ENCODE results near the gene ZNF544.
"Not testable (repeated sequence)": the region's sequence is repeated elsewhere in the genome, so short reads cannot be mapped to it uniquely, and the experiment has no call there.

The ZNF544 gene

DNA sequence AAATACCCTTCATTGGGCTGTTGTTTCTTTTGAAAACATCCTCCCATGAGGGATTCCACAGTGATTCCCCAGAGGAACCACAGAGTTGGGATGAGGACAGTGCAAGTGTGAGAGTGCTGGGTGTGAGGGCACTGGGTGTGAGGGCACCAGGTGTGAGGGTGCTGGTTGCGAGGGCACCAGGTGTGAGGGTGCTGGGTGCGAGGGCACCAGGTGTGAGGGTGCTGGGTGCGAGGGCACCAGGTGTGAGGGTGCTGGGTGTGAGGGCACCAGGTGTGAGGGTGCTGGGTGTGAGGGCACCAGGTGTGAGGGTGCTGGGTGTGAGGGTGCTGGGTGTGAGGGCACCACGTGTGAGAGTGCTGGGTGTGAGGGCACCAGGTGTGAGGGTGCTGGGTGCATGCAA lies 29.5 kb downstream of the ZNF544 start:
- DNase-seq = not testable (repeated sequence)

DNA sequence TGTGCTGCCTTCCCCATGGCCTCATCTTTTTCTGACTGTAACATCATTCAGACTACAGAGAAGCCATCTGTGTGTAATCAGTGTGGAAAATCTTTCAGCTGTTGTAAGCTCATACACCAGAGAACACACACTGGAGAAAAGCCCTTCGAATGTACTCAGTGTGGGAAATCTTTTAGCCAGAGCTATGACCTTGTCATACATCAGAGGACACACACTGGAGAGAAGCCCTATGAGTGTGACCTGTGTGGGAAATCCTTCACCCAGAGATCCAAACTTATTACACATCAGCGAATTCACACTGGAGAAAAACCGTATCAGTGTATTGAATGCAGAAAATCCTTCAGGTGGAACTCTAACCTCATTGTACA lies 32.9 kb downstream of the ZNF544 start:
- DNase-seq = no peak

DNA sequence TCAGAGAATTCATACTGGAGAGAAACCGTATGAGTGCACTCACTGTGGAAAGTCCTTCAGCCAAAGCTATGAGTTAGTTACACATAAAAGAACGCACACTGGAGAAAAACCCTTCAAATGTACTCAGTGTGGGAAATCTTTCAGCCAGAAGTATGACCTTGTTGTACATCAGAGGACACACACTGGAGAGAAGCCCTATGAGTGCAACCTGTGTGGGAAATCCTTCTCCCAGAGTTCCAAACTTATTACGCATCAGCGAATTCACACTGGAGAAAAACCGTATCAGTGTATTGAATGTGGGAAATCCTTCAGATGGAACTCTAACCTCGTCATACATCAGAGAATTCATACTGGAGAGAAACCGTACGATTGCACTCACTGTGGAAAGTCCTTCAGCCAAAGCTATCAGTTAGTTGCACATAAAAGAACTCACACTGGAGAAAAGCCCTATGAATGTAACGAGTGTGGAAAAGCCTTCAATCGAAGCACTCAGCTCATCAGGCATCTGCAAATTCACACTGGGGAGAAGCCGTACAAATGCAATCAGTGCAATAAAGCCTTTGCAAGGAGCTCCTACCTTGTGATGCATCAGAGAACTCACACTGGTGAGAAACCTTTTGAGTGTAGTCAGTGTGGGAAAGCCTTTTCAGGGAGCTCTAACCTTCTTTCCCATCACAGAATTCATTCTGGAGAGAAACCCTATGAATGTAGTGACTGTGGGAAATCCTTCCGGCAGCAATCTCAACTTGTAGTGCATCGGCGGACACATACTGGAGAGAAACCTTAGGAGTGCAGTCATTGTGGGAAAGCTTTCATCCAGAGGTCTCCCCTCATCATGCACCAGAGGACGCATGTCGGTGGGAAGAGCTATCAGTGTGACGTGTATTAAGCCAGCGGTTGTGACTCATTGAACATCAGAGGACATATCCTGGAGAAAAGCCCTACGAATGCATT lies 33.5 kb downstream of the ZNF544 start:
- DNase-seq = no peak

DNA sequence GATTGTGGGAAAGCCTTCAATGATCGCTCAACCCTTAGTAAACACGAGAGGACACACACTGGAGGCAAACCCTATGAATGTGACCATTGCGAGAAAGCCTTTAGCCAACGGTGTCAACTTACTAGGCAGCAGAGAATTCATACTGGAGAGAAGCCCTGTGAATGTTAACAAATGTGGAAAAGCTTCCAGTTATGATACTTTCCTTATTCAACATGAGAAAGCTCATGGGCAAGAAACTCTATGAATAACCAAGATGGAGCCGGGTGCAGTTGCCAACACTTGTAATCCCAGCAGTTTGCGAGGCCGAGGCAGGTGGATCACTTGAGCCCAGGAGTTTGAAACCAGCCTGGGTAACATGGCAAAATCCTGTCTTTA lies 34.2 kb downstream of the ZNF544 start:
- no peak for DNase-seq

DNA sequence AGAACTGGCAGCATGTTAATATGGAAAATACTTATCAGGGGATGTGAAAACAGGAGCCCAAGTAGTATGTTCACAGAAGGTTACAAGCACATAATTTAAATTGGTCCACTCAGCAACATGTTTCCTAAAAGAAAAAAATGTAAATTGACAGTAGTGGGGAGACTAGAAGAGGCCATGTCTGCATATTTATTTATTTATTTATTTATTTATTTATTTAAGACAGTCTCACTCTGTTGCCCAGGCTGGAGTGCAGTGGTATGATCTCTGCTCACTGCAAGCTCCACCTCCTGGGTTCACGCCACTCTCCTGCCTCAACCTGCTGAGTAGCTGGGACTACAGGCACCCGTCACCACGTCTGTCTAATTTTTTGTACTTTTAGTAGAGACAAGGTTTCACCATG lies 36.4 kb downstream of the ZNF544 start:
- DNase-seq = no peak

DNA sequence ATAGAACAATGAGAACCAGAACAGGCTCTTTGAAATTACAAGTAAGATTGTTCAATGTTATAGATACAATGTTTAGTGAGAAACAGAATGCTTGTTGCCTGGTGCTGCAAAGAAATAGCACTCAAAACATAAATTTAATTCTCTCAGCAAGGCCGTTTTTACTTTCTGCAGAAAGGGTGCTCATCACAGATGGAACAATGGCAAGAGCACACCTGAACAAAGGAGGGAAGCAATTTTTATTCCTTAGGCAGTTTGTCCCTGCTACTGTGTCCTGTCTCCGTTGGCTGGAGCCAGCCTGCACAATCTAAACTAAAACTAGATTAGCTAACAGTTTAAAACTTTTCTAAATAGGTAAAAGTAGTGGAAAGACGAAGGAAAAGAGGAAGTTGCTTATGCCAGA lies 39.6 kb downstream of the ZNF544 start:
- no peak for DNase-seq

DNA sequence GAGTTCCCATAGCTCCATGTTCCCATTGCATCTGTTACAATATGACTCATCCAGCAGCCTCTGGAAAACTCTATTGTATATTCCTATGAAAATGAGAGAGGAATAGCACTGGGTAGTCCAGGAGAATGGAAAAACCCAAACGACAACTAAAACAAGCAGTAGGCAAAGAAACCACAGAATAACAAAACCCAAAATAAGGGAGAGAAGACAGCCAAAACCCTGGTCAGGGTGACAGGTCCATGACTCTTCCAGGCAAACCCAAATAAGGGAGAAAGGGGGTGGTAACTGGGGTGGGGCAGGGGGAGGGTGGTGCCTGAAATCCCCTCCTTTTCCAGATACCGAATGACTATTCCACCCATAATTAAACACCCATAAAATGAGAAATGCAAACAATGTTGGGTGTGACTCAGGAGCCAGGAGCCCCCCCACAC lies 46.1 kb downstream of the ZNF544 start:
- DNase-seq = no peak

DNA sequence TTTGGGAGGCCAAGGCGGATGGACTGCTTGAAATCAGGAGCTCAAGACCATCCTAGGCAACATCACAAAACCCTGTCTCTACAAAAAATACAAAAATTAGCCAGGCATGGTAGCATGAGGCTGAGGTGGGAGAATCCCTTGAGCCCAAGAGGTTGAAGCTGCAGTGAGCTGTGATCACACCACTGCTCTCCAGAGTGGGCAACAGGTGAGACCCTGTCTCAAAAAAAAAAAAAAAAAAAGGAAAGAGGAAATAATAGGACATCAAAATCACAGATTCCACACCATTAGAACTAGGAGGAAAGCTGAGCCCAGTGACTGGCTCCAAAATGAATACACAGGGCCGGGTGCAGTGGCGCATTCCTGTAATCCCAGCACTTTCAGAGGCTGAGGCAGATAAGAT lies 46.9 kb downstream of the ZNF544 start:
- DNase-seq = no peak

DNA sequence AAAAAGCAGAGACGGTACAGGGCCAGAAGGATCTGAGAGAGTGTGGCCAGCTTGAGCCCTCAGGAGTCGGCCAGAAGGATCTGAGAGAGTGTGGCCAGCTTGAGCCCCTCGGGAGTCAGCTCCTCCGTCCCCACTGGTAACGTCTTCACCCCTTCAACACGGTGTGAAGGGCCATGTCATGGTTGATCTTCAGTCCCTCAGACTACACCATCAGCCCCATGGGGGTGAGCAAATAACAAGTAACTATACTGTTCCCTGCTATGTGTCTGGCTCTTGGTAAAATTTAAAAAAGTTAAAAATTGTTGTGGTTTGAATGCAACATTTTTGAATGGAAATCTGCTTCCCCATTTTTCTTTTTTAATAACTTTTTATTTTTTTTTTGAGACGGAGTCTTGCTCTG lies 48.5 kb downstream of the ZNF544 start:
- no peak for DNase-seq

DNA sequence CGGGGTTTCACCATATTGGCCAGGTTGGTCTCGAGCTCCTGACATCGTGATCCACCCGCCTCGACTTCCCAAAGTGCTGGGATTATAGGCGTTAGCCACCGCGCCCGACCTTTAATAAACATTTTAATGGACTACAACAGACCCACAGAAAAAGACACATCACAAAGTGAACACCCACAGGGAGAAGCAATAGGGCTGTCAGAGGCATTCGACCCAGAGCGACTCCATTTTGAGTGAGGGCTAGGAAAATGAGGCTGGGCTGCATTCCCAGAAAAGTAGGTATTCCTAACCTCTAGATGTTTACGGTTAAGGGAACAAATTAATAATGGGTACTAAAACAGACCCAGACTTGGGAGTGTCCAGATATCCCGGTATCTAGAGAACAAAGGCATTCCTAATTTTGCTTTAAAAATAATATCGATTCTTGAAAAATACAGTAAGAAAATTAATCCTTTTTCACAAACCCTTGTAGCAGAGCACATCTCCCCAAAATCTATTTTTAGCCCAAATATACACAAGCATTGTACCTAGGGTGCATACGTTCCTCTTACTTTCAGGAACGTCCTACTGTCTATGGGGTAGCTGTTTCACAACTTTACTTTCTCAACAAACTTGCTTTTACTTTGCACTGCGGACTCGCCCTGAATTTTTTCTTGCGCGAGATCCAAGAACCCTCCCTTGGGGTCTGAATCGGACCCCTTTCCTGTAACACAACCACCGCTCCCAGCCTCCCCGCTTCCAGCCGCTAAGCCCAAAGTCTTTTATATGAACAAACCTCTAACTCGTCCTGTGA lies 49.2 kb downstream of the ZNF544 start:
- no peak for DNase-seq

DNA sequence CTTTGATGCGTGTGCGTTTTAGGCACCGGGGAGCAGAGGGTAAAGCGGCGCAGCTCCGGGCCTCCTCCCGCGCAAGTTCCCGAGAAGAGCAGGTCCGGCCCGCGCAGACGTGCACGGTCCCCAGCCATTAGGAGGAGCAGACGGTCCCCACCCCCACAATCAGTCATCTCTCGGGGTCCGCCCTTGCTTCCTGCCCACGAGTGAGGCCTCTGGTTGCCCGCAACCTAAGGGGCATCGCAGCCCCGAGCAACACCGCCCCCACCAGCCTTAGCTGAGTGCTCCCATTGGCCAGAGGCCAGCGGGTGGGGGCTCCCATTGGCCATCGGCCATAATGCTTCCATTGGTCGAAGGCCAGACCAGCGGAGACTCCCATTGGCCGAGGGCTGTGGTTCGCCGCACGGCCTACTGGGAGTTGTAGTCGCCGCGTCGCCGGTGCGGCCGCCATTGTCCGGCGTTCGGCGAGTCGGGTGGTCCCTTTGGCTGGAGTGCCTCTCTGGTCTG lies 49.9 kb downstream of the ZNF544 start, which contains the start of gene ZNF8:
ZNF8 (plus strand) TSS at position 415 of the 501 bp plus-strand sequence. CDS start 127 bp downstream, outside the sequence.
- DNase-seq = peak; percentile 87

DNA sequence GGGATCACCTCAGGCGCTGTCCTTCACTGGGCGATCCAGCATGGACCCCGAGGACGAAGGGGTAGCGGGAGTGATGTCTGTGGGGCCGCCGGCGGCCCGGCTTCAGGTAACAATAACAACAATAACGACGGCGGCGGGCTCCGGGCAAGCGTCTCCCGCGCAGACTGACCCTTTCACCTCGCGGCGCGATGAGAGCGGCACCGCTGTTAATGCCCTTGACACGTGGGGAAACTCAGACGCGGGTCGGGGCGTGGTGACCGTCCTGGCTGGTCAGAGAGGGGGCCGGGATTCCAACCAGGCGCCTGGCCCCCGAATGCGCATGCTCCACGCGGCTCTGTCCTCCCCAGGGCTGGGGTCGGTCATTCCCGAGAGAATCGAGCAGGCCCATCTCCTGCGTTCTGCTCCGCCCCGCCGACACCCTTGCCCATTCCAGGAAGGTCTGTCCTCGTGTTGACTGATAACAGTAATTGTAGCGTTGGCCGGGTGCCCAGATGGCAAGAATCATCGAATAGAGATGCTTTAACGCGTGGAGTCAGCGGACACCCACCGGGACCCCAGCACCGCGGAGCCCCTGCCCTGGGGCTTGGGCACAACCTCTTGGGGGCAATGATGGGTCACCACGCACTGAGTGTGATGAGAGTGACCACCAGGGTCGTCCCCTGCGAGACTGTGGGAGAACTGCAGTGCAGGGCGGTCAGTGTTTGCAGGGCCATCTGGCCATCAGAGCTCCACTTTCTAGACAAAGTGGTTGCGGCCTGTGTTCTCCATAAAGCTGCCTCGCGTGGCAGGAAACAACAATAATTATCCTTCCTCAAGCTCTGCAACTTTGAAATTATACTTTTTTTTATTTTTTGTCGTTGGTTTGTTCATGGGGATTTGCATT lies 50.6 kb downstream of the ZNF544 start:
- peak; percentile 17 for DNase-seq

DNA sequence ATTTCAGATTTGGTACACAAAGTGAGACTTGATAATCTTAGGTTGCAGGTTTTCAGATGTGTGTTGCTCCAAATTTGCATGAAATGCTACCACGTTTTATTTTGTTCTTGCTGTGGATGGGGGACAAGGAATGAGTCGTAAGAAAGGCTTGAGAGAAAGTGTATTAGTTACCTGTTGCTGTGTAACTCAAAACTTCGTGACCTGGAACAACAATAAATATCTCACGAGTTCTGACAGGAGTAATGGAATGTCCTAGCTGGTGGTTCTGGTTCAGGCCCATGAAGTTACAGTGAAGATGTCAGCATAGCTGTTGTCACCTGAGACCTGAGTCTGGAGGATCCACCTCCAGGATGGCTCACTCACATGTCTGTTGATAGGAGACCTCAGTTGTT lies 51.2 kb downstream of the ZNF544 start:
- no peak for DNase-seq

DNA sequence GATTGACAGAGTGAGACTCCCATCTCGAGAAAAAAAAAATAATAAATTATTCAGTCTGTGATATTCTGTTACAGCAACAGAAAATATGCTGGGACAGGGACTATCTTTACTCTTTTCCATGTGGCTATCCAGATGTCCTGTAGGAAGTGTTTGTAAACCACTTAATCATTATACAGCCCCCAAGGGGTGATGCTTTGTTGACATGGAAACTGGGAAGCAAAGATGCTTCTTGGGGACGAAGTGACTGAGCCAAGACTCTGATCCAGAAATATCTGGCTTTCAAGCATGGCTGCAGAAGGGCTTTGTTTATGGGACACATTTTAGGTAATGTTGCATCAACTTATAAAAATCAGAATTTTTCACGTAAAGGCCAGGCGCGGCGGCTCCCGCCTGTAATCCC lies 55.5 kb downstream of the ZNF544 start:
- DNase-seq = no peak

DNA sequence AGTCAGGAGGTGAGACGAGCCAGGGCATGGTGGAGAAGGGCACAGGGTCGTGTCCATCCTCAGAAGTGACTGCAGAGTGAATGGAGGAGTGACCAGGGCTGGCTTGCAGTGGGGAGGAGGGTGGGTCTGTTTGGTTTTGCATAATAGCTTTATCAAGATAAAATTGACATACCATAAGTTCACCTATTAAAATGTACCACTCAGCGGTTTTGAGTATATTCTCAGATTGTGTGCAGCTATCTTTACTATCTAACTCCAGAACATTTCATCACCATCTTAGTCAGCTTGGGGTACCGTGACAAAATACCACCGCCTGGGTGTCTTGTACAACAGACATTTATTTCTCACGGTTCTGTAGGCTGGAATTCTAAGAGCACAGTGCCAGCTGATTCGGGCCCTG lies 63.2 kb downstream of the ZNF544 start:
- DNase-seq = no peak

DNA sequence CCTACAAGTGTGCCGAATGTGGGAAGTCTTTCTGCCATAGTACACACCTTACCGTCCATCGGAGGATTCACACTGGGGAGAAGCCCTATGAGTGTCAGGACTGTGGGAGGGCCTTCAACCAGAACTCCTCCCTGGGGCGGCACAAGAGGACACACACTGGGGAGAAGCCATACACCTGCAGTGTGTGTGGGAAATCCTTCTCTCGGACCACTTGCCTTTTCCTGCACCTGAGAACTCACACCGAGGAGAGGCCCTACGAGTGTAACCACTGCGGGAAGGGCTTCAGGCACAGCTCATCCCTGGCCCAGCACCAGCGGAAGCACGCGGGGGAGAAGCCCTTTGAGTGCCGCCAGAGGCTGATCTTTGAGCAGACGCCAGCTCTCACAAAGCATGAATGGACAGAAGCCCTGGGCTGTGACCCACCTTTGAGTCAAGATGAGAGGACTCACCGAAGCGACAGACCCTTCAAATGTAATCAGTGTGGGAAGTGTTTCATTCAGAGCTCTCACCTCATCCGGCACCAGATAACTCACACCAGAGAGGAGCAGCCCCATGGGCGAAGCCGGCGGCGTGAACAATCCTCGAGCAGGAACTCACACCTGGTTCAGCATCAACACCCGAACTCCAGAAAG lies 66.1 kb downstream of the ZNF544 start:
- DNase-seq = no peak

DNA sequence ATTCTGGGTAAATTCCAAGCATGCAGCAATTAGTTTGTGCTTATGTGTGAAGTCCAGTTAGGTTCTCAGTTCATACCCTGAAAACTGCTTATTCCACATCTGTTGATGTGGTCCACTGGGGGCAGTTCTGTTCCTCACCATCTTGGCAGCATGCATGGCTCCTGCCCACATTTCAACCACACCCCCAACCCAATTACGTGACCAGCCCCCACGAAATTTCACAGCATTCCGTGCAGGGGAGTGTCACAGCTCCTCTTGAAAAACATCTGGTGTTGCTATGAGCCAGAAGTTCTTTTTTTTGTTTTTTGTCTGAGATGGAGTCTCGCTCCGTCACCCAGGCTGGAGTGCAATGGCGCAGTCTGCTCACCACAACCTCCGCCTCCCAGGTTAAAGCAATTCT lies 67.4 kb downstream of the ZNF544 start:
- DNase-seq = no peak

DNA sequence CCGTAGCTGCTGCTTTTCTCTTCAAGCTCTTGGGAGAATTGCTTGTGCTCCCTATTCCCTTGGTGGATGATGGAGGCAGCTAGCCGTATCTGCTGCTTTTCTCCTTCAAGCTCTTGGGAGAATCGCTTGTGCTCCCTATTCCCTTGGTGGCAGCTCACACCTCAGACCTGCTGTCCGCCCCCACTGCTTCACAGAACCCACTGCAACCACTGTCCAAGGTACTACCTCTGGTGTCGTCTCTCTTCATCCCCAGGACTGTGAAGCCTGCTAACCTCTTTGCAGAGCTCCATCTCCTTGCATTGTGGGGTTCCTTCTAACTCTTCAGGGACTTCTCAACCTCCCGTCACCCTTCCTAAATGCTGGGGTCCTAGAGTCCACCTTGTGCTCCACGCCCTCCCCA lies 71.9 kb downstream of the ZNF544 start:
- DNase-seq = no peak

DNA sequence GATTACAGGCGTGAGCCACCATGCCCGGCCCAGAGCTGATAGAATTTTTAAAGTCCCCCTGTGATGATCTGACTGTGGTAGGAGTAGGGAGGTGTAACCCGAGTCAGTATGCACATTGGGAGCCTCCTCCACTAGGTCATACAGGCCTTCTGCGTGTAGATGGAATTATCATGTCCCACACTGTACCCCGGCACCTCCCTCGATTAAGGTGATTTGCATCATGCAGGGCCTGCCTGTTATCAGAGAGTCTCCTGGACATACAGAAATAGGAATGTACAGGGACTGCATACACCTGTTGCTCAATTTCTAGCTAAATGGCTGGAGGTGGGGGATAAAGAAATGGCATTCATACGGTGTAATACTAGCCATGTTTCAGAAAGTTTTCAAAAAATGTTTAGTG lies 75.5 kb downstream of the ZNF544 start:
- no peak for DNase-seq

DNA sequence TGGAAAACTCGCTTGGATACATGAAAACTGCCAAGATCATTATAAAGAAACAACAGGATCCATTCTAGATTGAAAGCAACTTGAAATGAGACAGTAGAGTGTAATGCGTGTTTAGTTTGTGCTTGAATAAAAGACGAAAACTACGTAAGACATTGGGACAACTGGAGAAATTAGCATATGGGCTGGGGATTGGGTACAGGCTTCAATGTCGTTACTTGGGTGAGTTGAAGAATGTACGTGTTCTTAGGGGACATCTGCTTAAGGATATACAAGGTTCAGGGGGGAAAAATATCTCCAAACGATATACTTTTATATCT lies 76.0 kb downstream of the ZNF544 start:
- DNase-seq = no peak

DNA sequence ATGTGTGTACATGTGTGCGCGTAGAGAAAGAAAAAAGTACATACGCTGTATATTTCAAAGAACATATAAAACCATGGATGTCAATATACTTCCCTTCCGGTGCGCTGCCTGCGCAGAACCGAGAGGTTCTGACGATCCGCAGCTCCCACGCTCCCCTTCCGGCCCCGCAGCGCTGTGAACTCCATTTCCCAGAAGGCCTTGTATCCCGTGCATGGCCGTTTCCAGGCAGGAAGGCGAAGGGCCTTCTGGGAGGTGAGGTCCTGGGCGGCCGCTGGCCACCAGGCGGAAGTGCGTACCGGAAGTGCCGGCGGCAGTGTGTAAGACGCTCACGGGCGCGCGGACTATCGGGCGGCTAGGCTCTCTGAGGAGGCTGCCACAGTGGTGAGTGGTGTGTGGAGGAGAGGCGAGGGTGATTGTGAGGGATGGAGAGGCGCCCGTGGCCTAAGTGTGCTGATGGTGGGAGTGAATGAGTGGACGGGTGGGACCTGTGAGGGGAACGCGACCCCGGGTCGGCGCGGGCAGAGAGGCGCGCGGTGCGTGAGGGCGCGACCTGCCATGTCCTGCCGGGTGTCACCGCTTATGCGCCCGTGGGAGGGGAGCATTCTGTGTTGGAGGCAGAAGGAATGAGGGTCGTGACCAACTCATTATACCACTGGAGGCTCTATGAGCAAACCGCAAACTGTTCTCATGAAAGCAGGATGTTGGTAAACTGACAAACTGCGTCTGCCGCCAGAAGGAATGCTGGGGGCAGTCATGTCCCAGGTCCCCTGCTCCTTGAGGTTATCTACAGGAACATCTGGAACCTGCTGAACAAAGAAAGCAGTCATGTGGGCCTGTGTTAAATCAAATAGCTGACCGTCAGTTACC lies 76.6 kb downstream of the ZNF544 start, which contains the start of gene ERVK3-1:
ERVK3-1 (plus strand) TSS at position 313 of the 867 bp plus-strand sequence. CDS start 6,792 bp downstream, outside the sequence.
- peak; percentile 90 for DNase-seq

Data from NK-92 treated with Interleukin-12 subunit alpha and Interleukin-12 subunit beta, amount 100 ng/mL, for 24 hours (cell line).